Ovary (tissue), 9 donors: ENCODE measurements around the gene ALDH1A1. TPM values are rescaled to one million over a fixed set of nuclear protein-coding genes. Genes with fewer than 3 reads are reported as not detected.

ENCODE experiments used
- DNase-seq, 5 donors: peaks; one replicate each; pipeline ENCODE4 v3.0.0-alpha.2; 2019 to 2020
- H3K27ac ChIP-seq, 2 donors: fragments of 200-600 bp; one replicate each; pipeline versions ENCODE4 v1.5.1 to v1.8.0; 2019 to 2022
- H3K27me3 ChIP-seq: fragments of 200-600 bp; one replicate; pipeline ENCODE4 v1.8.0; 2022
- H3K36me3 ChIP-seq: fragments of 200-600 bp; sonication (generic); one replicate; pipeline ENCODE4 v1.5.1; 2019
- H3K4me1 ChIP-seq: one replicate; pipeline ENCODE4 v1.8.1; 2013; ENCODE audit warnings: mild to moderate bottlenecking, moderate library complexity; ENCODE audit not compliant: insufficient read depth
- H3K4me3 ChIP-seq: fragments of 200-600 bp; sonication (generic); one replicate; pipeline ENCODE4 v1.5.1; 2017
- H3K9me3 ChIP-seq, 2 donors: fragments of 200-600 bp in 1 of 2; sonication (generic) in 1 of 2; one replicate each; pipeline versions ENCODE4 v1.5.1 to v1.8.1; 2013 to 2019; ENCODE audit warnings: mild to moderate bottlenecking in 1 of 2, moderate library complexity in 1 of 2
- EP300 ChIP-seq: sonication (generic); formaldehyde crosslinking; IDR thresholded peaks from one replicate; pipeline ENCODE4 v1.6.1; 2017; ENCODE audit warnings: antibody characterized with exemption
- POLR2A ChIP-seq: fragments of 450-650 bp; IDR thresholded peaks from one replicate; pipeline ENCODE4 v1.6.1; 2017; ENCODE audit warnings: antibody characterized with exemption, mild to moderate bottlenecking, moderate library complexity
- WGBS, 3 donors: extraction: QIAGEN DNeasy Blood & Tissue Kit in 1 of 3; methylation state at CpG; one replicate each; pipeline versions ENCODE4 v1.1.5 to v1.1.7; 2013 to 2017; 5-methylcytosine and 5-hydroxymethylcytosine counted together
- intact Hi-C, 4 donors: fragments of 100-400 bp; cut with DNase I; formaldehyde crosslinking; loops; one replicate each; pipeline versions ENCODE4 v1.11.0 to v1.15.1; 2022 to 2023
- polyA plus RNA-seq, 2 donors: library from polyadenylated mRNA; stranded (reverse); fragments of 200-250 nt in 1 of 2; fragments of 350-450 nt in 1 of 2; fragmentation: Illumina TruSeq in 1 of 2; extraction: RNeasy Lipid Tissue Mini Kit (QIAGEN cat#74804) in 1 of 2; gene quantifications; one replicate each; pipeline ENCODE4 v1.2.3, GENCODE V29; 2013 to 2014
- total RNA-seq, 7 donors: library from RNA; depleted of rRNA in 2 of 7; stranded (reverse); fragments of >200 nt in 2 of 7; fragmentation: NEBNext Ultra II Directional in 3 of 7; extraction: Animal tissue kit (Norgen Biotek cat#: 25700) in 3 of 7; gene quantifications; one replicate each; pipeline versions ENCODE4 v1.1.0 to v1.2.4, GENCODE V29; 2016 to 2023
- TF ChIP-seq, protein P1 (sequence below), 3 donors: fragments of 450-650 bp in 2 of 3; fragments of 200-600 bp in 1 of 3; IDR thresholded peaks; one replicate each; pipeline versions ENCODE4 v1.5.1 to v1.8.0; 2016 to 2022; ENCODE audit warnings: antibody characterized with exemption in 3 of 3, mild to moderate bottlenecking in 1 of 3
- donor health status: DM: no; HTN: no; CAD: no; lungs with moderate emphysema.
- donor health status: DM: no; HTN: no; CAD: no.
- donor health status: Bipolar disorder and iron deficiency.
- donor health status: DM: yes; HTN: yes; CAD: no.
- donor health status: DM: no; HTN: no; CAD: no.
- donor health status: DM: yes; HTN: yes; CAD: no.

Gene ALDH1A1
- total and polyA plus RNA-seq, 9 donors = 116 to 301 (median 184) TPM

DNA sequence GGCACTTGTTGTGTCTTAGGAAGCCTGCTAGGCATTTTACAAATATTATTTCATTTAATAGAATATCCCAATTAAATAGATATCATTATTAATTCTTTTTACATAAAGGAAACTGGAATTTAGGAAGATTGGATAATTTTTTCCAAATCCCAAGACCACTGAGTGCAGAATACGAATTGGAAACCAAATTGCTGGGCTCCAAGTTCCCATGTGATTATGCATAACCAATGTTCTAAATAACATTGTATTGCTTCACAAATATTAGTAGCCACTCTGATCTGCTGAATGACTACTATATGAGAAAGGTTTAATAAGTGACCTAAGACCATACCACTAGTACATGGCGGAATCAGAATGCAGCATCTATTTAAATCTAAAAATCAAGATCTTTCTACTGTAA lies 57.7 kb downstream of the ALDH1A1 start:
- no peaks in the 10 kb centered on the region for H3K9me3 ChIP-seq
- TF ChIP-seq POLR2A (no peak), EP300 (no peak)
- TF ChIP-seq, protein P1, sequence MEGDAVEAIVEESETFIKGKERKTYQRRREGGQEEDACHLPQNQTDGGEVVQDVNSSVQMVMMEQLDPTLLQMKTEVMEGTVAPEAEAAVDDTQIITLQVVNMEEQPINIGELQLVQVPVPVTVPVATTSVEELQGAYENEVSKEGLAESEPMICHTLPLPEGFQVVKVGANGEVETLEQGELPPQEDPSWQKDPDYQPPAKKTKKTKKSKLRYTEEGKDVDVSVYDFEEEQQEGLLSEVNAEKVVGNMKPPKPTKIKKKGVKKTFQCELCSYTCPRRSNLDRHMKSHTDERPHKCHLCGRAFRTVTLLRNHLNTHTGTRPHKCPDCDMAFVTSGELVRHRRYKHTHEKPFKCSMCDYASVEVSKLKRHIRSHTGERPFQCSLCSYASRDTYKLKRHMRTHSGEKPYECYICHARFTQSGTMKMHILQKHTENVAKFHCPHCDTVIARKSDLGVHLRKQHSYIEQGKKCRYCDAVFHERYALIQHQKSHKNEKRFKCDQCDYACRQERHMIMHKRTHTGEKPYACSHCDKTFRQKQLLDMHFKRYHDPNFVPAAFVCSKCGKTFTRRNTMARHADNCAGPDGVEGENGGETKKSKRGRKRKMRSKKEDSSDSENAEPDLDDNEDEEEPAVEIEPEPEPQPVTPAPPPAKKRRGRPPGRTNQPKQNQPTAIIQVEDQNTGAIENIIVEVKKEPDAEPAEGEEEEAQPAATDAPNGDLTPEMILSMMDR (IDR thresholded peaks at IDR 0.05) = no peak
- intact Hi-C loops = no loop called here
- H3K27me3 ChIP-seq = no peaks in the 10 kb centered on the region
- H3K4me1 ChIP-seq = no peaks in the 10 kb centered on the region
- no peak overlapping the region for H3K4me3 ChIP-seq
- H3K27ac ChIP-seq = no peak overlapping the region
- no peak for DNase-seq
- 95 to 97% (median 97%) methylated on average over 2 of the region's 2 CpGs for WGBS, 3 donors
- H3K36me3 ChIP-seq = no peaks in the 10 kb centered on the region

DNA sequence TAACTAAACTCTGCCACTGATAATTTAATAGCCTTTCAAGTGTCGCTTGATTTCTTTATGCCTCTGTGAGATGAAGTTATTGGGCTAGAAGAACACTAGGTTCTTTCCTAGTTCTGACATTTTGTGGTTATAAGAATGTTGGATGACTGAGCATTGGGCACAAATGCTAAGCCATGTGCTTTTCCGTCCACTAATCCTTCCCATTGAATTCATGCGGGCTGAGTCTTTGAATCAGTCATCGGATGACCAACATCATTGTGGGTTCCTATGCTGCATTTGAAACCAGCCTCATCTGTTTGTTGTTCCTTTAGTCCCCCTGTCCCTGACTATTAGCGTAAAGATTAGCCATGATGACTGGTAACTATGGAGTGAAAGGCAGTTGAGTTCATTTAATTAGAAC lies 58.5 kb downstream of the ALDH1A1 start:
- intact Hi-C loops = no loop called here
- Histone ChIP-seq H3K36me3 (no peaks in the 10 kb centered on the region), H3K9me3 (no peaks in the 10 kb centered on the region), H3K4me3 (no peak overlapping the region), H3K4me1 (no peaks in the 10 kb centered on the region), H3K27me3 (no peaks in the 10 kb centered on the region), H3K27ac (no peak overlapping the region)
- 94 to 98% (median 97%) methylated on average over 5 of the region's 5 CpGs for WGBS, 3 donors
- no peak for DNase-seq
- TF ChIP-seq, protein P1 (IDR thresholded peaks at IDR 0.05) = no peak
- TF ChIP-seq POLR2A (no peak), EP300 (no peak)

DNA sequence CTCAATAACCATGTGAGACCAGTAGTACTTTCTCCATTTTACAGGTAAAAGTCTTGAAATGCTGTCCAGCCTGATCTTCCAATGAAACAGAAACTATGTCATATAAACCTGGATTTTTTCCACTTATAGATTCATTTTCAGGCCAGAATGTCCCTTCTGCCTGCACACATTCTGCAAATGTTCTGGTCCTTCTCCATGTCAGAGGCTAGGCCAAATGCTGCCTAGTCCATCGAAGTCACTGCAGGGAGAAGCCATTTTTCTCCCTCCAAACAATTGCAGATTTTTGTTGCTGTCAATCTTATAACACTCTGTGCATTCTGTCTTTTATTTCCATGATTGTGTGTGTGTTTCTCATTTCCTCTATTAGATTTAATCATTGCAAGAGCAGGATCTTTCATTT lies 59.4 kb downstream of the ALDH1A1 start:
- TF ChIP-seq, protein P1 (IDR thresholded peaks at IDR 0.05) = no peak
- TF ChIP-seq EP300 (no peak), POLR2A (no peak)
- H3K27me3 ChIP-seq = no peaks in the 10 kb centered on the region
- no peak for DNase-seq
- H3K27ac ChIP-seq = no peak overlapping the region
- H3K4me1 ChIP-seq = no peaks in the 10 kb centered on the region
- H3K36me3 ChIP-seq = no peaks in the 10 kb centered on the region
- H3K9me3 ChIP-seq = no peaks in the 10 kb centered on the region
- intact Hi-C loops = no loop called here
- WGBS, 3 donors = 93 to 97% (median 95%) methylated on average over 1 of the region's 1 CpG
- no peak overlapping the region for H3K4me3 ChIP-seq

- TF ChIP-seq EP300 (no peak), POLR2A (no peak)
- TF ChIP-seq, protein P1 (IDR thresholded peaks at IDR 0.05) = no peak
- no peaks in the 10 kb centered on the region for H3K36me3 ChIP-seq
- no peaks in the 10 kb centered on the region for H3K27me3 ChIP-seq
- H3K4me1 ChIP-seq = no peaks in the 10 kb centered on the region
- 79 to 87% (median 82%) methylated on average over 2 of the region's 2 CpGs for WGBS, 3 donors
- no peak for DNase-seq
- no peak overlapping the region for H3K27ac ChIP-seq
- intact Hi-C loops = no loop called here
- no peak overlapping the region for H3K4me3 ChIP-seq
- no peaks in the 10 kb centered on the region for H3K9me3 ChIP-seq
These were observed 61.8 kb downstream of the ALDH1A1 start for GRCh38 chr9:72891043-72891442.

DNA sequence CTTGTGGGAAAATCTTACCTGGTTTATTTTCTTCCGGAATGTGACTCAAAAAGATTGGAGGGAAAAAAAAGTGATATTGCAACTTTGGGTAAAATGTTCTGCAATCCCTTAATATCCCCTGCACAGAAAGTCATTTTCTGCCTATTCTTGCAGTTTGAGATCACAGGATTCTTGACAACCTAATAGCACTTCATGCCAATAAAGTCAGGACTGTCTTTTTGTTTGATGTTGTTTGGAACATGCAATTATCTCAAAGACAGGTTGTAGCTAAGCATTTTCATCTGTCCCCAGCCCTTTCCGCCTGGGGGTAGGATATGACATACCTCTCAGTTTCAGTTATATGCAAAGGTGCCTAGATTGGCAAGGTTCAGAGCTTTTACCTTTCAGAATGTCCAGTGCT lies 63.9 kb downstream of the ALDH1A1 start:
- H3K4me3 ChIP-seq = no peak overlapping the region
- no peaks in the 10 kb centered on the region for H3K36me3 ChIP-seq
- no peaks in the 10 kb centered on the region for H3K27me3 ChIP-seq
- 96 to 98% (median 97%) methylated on average over 2 of the region's 2 CpGs for WGBS, 3 donors
- no peak overlapping the region for H3K27ac ChIP-seq
- H3K9me3 ChIP-seq = no peaks in the 10 kb centered on the region
- H3K4me1 ChIP-seq = no peaks in the 10 kb centered on the region
- no peak for DNase-seq
- TF ChIP-seq, protein P1 (IDR thresholded peaks at IDR 0.05) = no peak
- intact Hi-C loops = no loop called here
